GM12801 (cell line): ENCODE measurements around the gene CBY2.

Experiments
- CTCF ChIP-seq: IDR thresholded peaks from one replicate; pipeline ENCODE4 v1.5.1; 2011; ENCODE audit warnings: control low read depth; ENCODE audit not compliant: insufficient read length; ENCODE audit errors: extremely low read depth

CBY2 gene

GRCh38 chr13:45695198-45695730 is 6.9 kb upstream of the CBY2 start:
- no peak for TF ChIP-seq CTCF

- no peak for TF ChIP-seq CTCF
Measured at GRCh38 chr13:45696610-45697226, 5.4 kb upstream of the CBY2 start.

GRCh38 chr13:45700971-45701900 is 884 bp upstream of the CBY2 start:
- no peak for TF ChIP-seq CTCF

GRCh38 chr13:45702869-45703391 is 810 bp downstream of the CBY2 start:
- TF ChIP-seq CTCF = no peak

GRCh38 chr13:45704211-45704739 is 2.2 kb downstream of the CBY2 start:
- no peak for TF ChIP-seq CTCF

GRCh38 chr13:45704854-45705695 is 3.0 kb downstream of the CBY2 start:
- no peak for TF ChIP-seq CTCF
